ENCODE measurements around the gene TEK.

DNA sequence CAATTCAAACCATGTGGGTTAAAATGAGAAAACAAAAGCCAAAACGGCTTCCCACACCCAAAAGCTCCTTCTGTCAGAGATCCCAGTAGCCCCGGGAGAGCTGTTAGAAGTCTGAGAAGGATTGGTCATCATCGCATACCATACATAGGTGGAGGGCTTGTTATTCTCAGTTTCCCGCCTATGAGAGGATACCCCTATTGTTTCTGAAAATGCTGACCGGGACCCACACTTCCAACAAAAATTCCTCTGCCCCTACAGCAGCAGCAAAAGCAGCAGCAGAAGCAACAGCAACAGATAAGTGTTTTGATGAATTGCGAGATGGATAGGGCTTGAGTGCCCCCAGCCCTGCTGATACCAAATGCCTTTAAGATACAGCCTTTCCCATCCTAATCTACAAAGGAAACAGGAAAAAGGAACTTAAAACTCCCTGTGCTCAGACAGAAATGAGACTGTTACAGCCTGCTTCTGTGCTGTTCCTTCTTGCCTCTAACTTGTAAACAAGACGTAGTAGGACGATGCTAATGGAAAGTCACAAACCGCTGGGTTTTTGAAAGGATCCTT is at the start of gene TEK:
- TF ChIP-seq, protein P1, sequence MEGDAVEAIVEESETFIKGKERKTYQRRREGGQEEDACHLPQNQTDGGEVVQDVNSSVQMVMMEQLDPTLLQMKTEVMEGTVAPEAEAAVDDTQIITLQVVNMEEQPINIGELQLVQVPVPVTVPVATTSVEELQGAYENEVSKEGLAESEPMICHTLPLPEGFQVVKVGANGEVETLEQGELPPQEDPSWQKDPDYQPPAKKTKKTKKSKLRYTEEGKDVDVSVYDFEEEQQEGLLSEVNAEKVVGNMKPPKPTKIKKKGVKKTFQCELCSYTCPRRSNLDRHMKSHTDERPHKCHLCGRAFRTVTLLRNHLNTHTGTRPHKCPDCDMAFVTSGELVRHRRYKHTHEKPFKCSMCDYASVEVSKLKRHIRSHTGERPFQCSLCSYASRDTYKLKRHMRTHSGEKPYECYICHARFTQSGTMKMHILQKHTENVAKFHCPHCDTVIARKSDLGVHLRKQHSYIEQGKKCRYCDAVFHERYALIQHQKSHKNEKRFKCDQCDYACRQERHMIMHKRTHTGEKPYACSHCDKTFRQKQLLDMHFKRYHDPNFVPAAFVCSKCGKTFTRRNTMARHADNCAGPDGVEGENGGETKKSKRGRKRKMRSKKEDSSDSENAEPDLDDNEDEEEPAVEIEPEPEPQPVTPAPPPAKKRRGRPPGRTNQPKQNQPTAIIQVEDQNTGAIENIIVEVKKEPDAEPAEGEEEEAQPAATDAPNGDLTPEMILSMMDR (conservative IDR thresholded peaks at IDR 0.05; ENCODE audit: low read depth in 2 of 2) = no peak
- TF ChIP-seq EZH2 (IDR thresholded peaks at IDR 0.05; ENCODE audit: low read depth, unreplicated experiment) (no peak), EZH2phosphoT487 (IDR thresholded peaks at IDR 0.05; ENCODE audit: unreplicated experiment) (no peak), POLR2AphosphoS5 (IDR thresholded peaks at IDR 0.05; ENCODE audit: low read depth) (no peak)
- TF ChIP-seq, protein P2, sequence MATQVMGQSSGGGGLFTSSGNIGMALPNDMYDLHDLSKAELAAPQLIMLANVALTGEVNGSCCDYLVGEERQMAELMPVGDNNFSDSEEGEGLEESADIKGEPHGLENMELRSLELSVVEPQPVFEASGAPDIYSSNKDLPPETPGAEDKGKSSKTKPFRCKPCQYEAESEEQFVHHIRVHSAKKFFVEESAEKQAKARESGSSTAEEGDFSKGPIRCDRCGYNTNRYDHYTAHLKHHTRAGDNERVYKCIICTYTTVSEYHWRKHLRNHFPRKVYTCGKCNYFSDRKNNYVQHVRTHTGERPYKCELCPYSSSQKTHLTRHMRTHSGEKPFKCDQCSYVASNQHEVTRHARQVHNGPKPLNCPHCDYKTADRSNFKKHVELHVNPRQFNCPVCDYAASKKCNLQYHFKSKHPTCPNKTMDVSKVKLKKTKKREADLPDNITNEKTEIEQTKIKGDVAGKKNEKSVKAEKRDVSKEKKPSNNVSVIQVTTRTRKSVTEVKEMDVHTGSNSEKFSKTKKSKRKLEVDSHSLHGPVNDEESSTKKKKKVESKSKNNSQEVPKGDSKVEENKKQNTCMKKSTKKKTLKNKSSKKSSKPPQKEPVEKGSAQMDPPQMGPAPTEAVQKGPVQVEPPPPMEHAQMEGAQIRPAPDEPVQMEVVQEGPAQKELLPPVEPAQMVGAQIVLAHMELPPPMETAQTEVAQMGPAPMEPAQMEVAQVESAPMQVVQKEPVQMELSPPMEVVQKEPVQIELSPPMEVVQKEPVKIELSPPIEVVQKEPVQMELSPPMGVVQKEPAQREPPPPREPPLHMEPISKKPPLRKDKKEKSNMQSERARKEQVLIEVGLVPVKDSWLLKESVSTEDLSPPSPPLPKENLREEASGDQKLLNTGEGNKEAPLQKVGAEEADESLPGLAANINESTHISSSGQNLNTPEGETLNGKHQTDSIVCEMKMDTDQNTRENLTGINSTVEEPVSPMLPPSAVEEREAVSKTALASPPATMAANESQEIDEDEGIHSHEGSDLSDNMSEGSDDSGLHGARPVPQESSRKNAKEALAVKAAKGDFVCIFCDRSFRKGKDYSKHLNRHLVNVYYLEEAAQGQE (IDR thresholded peaks at IDR 0.05; ENCODE audit: unreplicated experiment) = no peak

Data from GM23338 (cell line).